Peyer's patch (tissue), 4 donors: Measurements from ENCODE around the gene SLMAP.

Source experiments
- CTCF ChIP-seq, 6 experiments: fragments of 450-650 bp in 4 of 6; fragments of 200-600 bp in 2 of 6; sonication (generic) in 1 of 6; IDR thresholded peaks; one replicate each; pipeline ENCODE4 v1.5.1; 2017 to 2019; ENCODE audit warnings: antibody characterized with exemption in 6 of 6, mild to moderate bottlenecking in 3 of 6, moderate library complexity in 1 of 6
- POLR2A ChIP-seq, 2 donors: fragments of 450-650 bp; IDR thresholded peaks; one replicate each; pipeline ENCODE4 v1.5.1; 2017; ENCODE audit warnings: antibody characterized with exemption in 2 of 2, mild to moderate bottlenecking in 2 of 2, moderate library complexity in 2 of 2

DNA sequence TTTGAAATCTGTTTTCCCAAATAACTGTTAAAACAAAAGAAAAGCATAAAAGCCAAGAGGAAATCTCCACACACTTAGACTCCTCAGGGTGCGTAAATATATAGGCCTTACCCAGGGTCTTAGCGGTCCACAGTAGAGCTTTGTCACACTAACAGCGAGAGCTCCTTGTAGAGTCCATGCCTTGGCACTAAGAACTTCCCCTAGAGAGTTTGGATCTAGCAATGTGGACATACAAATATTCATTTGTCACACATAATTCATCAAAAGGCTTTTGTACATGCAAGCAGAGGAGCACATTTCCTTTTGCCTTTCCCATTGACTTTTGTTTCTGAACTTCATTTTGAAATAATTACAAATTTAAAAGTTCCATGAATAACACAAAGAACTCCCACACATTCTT lies 11.0 kb upstream of the SLMAP start:
- no peak for TF ChIP-seq CTCF (IDR thresholded peaks at IDR 0.05)
- TF ChIP-seq POLR2A (IDR thresholded peaks at IDR 0.05) = no peak
